Gastroesophageal sphincter (tissue), 3 donors: ENCODE measurements around the gene MRPL53.
A peak's percentile ranks its signal among the peaks of the same experiment; 100 is the strongest.

Experiments
- EP300 ChIP-seq: sonication (generic); formaldehyde crosslinking; IDR thresholded peaks from one replicate; pipeline ENCODE4 v1.6.1; 2017; ENCODE audit warnings: antibody characterized with exemption, mild to moderate bottlenecking
- TF ChIP-seq, protein P1 (sequence below), 4 experiments: fragments of 200-600 bp in 2 of 4; fragments of 450-650 bp in 2 of 4; sonication (generic) in 1 of 4; IDR thresholded peaks; one replicate each; pipeline ENCODE4 v1.5.1; 2017 to 2019; ENCODE audit warnings: antibody characterized with exemption in 4 of 4, mild to moderate bottlenecking in 2 of 4, moderate library complexity in 2 of 4

DNA sequence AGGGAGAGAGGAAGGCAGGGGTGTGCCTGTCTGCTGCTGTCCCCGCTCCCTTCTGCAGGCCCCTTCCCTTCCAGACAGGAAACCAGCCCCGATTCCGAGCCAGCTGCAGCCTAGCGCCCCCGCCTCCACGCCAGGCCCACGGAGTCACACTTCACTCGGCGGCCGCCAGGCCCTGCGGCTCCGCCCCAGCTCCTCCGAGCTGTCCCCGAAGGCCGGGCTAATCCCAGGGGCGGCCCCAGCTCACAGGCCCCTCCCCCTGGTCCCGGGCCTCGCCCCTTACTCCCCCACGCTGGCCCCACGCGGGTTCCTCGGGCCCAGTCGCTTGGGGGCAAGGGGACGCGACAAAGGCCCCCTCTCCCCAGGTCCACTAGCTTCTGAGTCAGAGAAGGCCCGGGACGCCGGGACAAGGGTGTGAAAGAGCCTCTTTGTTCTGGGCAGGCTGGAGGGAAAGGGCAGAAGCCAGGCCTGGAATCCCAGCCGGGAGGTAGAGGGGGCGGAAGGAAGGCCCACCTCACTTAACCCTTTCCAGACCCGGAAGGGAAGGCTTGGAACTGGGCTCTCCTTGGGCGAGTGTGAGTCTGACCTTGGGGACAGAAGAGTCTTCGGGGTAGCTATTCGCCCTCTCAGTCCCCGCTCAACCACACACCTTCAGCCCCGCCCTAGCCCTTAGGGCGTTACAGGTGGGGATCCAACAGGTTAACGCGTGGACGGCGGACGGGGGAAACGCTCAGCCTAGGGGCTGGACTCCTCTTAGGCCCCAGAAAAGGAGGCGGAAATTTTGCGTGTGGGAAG, 31.9 kb downstream of the MRPL53 start:
- TF ChIP-seq, protein P1, sequence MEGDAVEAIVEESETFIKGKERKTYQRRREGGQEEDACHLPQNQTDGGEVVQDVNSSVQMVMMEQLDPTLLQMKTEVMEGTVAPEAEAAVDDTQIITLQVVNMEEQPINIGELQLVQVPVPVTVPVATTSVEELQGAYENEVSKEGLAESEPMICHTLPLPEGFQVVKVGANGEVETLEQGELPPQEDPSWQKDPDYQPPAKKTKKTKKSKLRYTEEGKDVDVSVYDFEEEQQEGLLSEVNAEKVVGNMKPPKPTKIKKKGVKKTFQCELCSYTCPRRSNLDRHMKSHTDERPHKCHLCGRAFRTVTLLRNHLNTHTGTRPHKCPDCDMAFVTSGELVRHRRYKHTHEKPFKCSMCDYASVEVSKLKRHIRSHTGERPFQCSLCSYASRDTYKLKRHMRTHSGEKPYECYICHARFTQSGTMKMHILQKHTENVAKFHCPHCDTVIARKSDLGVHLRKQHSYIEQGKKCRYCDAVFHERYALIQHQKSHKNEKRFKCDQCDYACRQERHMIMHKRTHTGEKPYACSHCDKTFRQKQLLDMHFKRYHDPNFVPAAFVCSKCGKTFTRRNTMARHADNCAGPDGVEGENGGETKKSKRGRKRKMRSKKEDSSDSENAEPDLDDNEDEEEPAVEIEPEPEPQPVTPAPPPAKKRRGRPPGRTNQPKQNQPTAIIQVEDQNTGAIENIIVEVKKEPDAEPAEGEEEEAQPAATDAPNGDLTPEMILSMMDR (IDR thresholded peaks at IDR 0.05), result peak in 3 of 4 experiments; percentile 33 to 67 (median 57)
- no peak for TF ChIP-seq EP300
